Tibial nerve (tissue), 4 donors: ENCODE data around the gene FATE1. TPM values are rescaled to one million over a fixed set of nuclear protein-coding genes. Genes with fewer than 3 reads are reported as not detected.

Experiments
- DNase-seq, 2 donors: peaks; one replicate each; pipeline ENCODE4 v3.0.0-alpha.2; 2019; ENCODE audit warnings: low spot score in 2 of 2
- H3K27ac ChIP-seq, 4 donors: fragments of 200-600 bp; sonication (generic) in 3 of 4; one replicate each; pipeline ENCODE4 v1.5.1; 2017 to 2019; ENCODE audit warnings: mild to moderate bottlenecking in 1 of 4
- H3K27me3 ChIP-seq, 2 donors: fragments of 200-600 bp; sonication (generic) in 1 of 2; one replicate each; pipeline versions ENCODE4 v1.5.1 to v1.6.0; 2017 to 2019
- H3K36me3 ChIP-seq, 3 donors: fragments of 200-600 bp; sonication (generic); one replicate each; pipeline ENCODE4 v1.5.1; 2018 to 2019
- H3K4me1 ChIP-seq, 4 donors: fragments of 200-600 bp; sonication (generic) in 3 of 4; one replicate each; pipeline ENCODE4 v1.5.1; 2017 to 2019
- H3K4me3 ChIP-seq, 4 donors: fragments of 200-600 bp; sonication (generic) in 3 of 4; one replicate each; pipeline ENCODE4 v1.5.1; 2017 to 2019; ENCODE audit warnings: mild to moderate bottlenecking in 1 of 4, moderate library complexity in 1 of 4
- H3K9me3 ChIP-seq, 4 donors: fragments of 200-600 bp; sonication (generic) in 3 of 4; one replicate each; pipeline ENCODE4 v1.5.1; 2017 to 2019
- EP300 ChIP-seq, 2 donors: sonication (generic); formaldehyde crosslinking; IDR thresholded peaks; one replicate each; pipeline ENCODE4 v1.6.1; 2017; ENCODE audit warnings: antibody characterized with exemption in 2 of 2, mild to moderate bottlenecking in 1 of 2
- POLR2A ChIP-seq, 2 donors: fragments of 450-650 bp; IDR thresholded peaks; one replicate each; pipeline ENCODE4 v1.6.1; 2017; ENCODE audit warnings: antibody characterized with exemption in 2 of 2, mild to moderate bottlenecking in 2 of 2, moderate library complexity in 2 of 2
- WGBS, 2 donors: methylation state at CpG; one replicate each; pipeline ENCODE4 v1.1.5; 2018; 5-methylcytosine and 5-hydroxymethylcytosine counted together
- total RNA-seq, 4 donors: library from RNA; depleted of rRNA; stranded (reverse); fragments of >200 nt; gene quantifications; one replicate each; pipeline ENCODE4 v1.1.0, GENCODE V29; 2016
- TF ChIP-seq, protein P1 (sequence below), 5 experiments: fragments of 200-600 bp in 3 of 5; fragments of 450-650 bp in 2 of 5; sonication (generic) in 3 of 5; IDR thresholded peaks; one replicate each; pipeline ENCODE4 v1.5.1; 2016 to 2019; ENCODE audit warnings: antibody characterized with exemption in 5 of 5, mild to moderate bottlenecking in 3 of 5, moderate library complexity in 2 of 5

Gene FATE1
- total RNA-seq, 4 donors from 2014 or later: not detected

- H3K27ac ChIP-seq: no peak overlapping the region
- DNase-seq: no peak
- H3K36me3 ChIP-seq: no peaks in the 10 kb centered on the region
- H3K4me3 ChIP-seq: no peak overlapping the region
- no peaks in the 10 kb centered on the region for H3K27me3 ChIP-seq
- TF ChIP-seq, protein P1, sequence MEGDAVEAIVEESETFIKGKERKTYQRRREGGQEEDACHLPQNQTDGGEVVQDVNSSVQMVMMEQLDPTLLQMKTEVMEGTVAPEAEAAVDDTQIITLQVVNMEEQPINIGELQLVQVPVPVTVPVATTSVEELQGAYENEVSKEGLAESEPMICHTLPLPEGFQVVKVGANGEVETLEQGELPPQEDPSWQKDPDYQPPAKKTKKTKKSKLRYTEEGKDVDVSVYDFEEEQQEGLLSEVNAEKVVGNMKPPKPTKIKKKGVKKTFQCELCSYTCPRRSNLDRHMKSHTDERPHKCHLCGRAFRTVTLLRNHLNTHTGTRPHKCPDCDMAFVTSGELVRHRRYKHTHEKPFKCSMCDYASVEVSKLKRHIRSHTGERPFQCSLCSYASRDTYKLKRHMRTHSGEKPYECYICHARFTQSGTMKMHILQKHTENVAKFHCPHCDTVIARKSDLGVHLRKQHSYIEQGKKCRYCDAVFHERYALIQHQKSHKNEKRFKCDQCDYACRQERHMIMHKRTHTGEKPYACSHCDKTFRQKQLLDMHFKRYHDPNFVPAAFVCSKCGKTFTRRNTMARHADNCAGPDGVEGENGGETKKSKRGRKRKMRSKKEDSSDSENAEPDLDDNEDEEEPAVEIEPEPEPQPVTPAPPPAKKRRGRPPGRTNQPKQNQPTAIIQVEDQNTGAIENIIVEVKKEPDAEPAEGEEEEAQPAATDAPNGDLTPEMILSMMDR (IDR thresholded peaks at IDR 0.05): no peak
- no peak for TF ChIP-seq POLR2A (IDR thresholded peaks at IDR 0.05)
- TF ChIP-seq EP300 (IDR thresholded peaks at IDR 0.05): no peak
- no peaks in the 10 kb centered on the region for H3K9me3 ChIP-seq
- H3K4me1 ChIP-seq: no peaks in the 10 kb centered on the region
- 65 to 78% methylated on average over 1 to 3 of the region's 3 CpGs for WGBS, 2 donors
Observed at GRCh38 chrX:151712253-151712652, 3.6 kb upstream of the FATE1 start.

GRCh38 chrX:151713849-151714248 lies 2.0 kb upstream of the FATE1 start:
- Histone ChIP-seq H3K27ac (no peak overlapping the region), H3K36me3 (no peaks in the 10 kb centered on the region), H3K4me3 (no peak overlapping the region), H3K9me3 (no peaks in the 10 kb centered on the region), H3K27me3 (no peaks in the 10 kb centered on the region), H3K4me1 (no peaks in the 10 kb centered on the region)
- TF ChIP-seq, protein P1 (IDR thresholded peaks at IDR 0.05): peak in 3 of 5 experiments; percentile 16 to 33 (median 18)
- TF ChIP-seq EP300 (IDR thresholded peaks at IDR 0.05): no peak
- TF ChIP-seq POLR2A (IDR thresholded peaks at IDR 0.05): no peak
- no peak for DNase-seq
- 60 to 81% methylated on average over 1 to 3 of the region's 3 CpGs for WGBS, 2 donors

DNA sequence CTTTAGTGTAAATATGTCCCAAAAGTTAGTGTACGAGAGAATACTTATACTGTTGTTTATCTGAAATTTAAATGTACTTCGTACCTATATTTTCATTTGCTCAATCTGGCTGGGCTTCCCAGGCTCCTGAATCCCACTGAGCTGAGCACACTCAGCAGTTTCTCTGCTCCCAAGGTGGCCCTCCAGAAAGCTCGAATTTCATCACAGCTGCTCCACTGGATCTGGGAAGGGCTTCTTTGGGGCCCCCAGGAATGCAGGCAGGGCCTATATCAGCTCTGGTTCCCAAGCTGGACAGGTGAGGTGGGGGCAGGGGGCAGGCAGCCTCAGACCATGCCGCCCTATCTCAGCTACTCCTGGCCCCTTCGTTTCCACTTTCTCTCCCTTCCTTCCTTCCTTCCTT lies 1.5 kb upstream of the FATE1 start:
- no peak for DNase-seq
- 62 to 68% methylated on average over 5 of the region's 5 CpGs for WGBS, 2 donors
- TF ChIP-seq POLR2A (IDR thresholded peaks at IDR 0.05) (no peak), EP300 (IDR thresholded peaks at IDR 0.05) (no peak)
- TF ChIP-seq, protein P1 (IDR thresholded peaks at IDR 0.05): no peak

GRCh38 chrX:151722241-151722846 lies 6.5 kb downstream of the FATE1 start:
- no peaks in the 10 kb centered on the region for H3K4me1 ChIP-seq
- no peak overlapping the region for H3K27ac ChIP-seq
- no peak for DNase-seq
- no peak overlapping the region for H3K4me3 ChIP-seq
- no peaks in the 10 kb centered on the region for H3K36me3 ChIP-seq
- WGBS, 2 donors: 50 to 67% methylated on average over 11 to 22 of the region's 24 CpGs
- H3K9me3 ChIP-seq: no peaks in the 10 kb centered on the region
- H3K27me3 ChIP-seq: no peaks in the 10 kb centered on the region
- TF ChIP-seq EP300 (IDR thresholded peaks at IDR 0.05) (no peak), POLR2A (IDR thresholded peaks at IDR 0.05) (no peak)
- TF ChIP-seq, protein P1 (IDR thresholded peaks at IDR 0.05): peak in 3 of 5 experiments; percentile 15 to 52 (median 22)

More for the DNA sequence above, 1.5 kb upstream of the FATE1 start:
- H3K27ac ChIP-seq: no peak overlapping the region
- no peak overlapping the region for H3K4me3 ChIP-seq
- H3K4me1 ChIP-seq: no peaks in the 10 kb centered on the region
- H3K36me3 ChIP-seq: no peaks in the 10 kb centered on the region
- H3K9me3 ChIP-seq: no peaks in the 10 kb centered on the region
- H3K27me3 ChIP-seq: no peaks in the 10 kb centered on the region

GRCh38 chrX:151723156-151723760 lies 7.4 kb downstream of the FATE1 start:
- WGBS, 2 donors: 83 to 85% methylated on average over 6 to 7 of the region's 7 CpGs
- H3K27me3 ChIP-seq: no peaks in the 10 kb centered on the region
- H3K36me3 ChIP-seq: no peaks in the 10 kb centered on the region
- H3K27ac ChIP-seq: no peak overlapping the region
- H3K4me3 ChIP-seq: no peak overlapping the region
- DNase-seq: no peak
- TF ChIP-seq, protein P1 (IDR thresholded peaks at IDR 0.05): no peak
- TF ChIP-seq EP300 (IDR thresholded peaks at IDR 0.05) (no peak), POLR2A (IDR thresholded peaks at IDR 0.05) (no peak)
- no peaks in the 10 kb centered on the region for H3K4me1 ChIP-seq
- H3K9me3 ChIP-seq: no peaks in the 10 kb centered on the region
